ENCODE measurements around the gene KRT35. TPM values are rescaled to one million over a fixed set of nuclear protein-coding genes. Genes with fewer than 3 reads are reported as not detected.

KRT35 gene
- total and polyA plus RNA-seq, 4 donors = not detected

DNA sequence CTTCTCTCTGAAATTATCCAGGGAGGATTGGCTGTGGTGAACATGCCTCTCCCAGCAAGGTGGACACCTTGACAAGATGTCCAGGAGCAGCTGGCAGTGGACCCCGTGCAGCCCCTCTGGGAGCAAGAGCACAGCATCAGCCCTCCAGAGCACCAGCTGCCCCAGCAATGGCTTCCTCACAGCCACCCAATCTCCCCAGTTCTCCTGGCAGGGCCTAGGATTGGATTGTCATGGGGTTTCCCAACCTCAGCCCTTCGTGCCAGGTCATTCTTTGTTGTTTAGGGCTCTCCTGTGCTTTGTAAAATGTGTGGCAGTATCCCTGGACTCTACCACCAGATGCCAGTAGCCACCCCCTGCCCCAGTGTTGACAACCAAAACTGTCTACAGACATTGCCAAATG is 10.5 kb upstream of the KRT35 start:
- no peaks in the 10 kb centered on the region for H3K9me3 ChIP-seq (ENCODE audit: control insufficient read depth in 4 of 4, low read length in 3 of 4)
- H3K9ac ChIP-seq (ENCODE audit: low read depth in 1 of 2, low read length in 2 of 2) = no peak overlapping the region
- H3K4me3 ChIP-seq (ENCODE audit: low read depth in 1 of 3, low read length in 3 of 3) = no peak overlapping the region
- peaks cover 0 to 2% (median 1%) of the 10 kb centered on the region in 4 donors for H3K4me1 ChIP-seq (ENCODE audit: control insufficient read depth in 4 of 4, insufficient read depth in 4 of 4, low read length in 3 of 4)
- DNase-seq (ENCODE audit: low spot score) = no peak
- no peaks in the 10 kb centered on the region for H3K27me3 ChIP-seq (ENCODE audit: control insufficient read depth in 4 of 4, insufficient read depth in 4 of 4, low read length in 3 of 4)
- no peak overlapping the region for H3K27ac ChIP-seq (ENCODE audit: low read depth in 1 of 2, low read length in 2 of 2)
- TF ChIP-seq FOXA2 (IDR thresholded peaks at IDR 0.05) (no peak), FOXA1 (IDR thresholded peaks at IDR 0.05) (no peak), RXRA (IDR thresholded peaks at IDR 0.05) (no peak), YY1 (IDR thresholded peaks at IDR 0.05) (no peak), TAF1 (conservative IDR thresholded peaks at IDR 0.05) (no peak), JUND (IDR thresholded peaks at IDR 0.05) (no peak)
- TF ChIP-seq, protein P1, sequence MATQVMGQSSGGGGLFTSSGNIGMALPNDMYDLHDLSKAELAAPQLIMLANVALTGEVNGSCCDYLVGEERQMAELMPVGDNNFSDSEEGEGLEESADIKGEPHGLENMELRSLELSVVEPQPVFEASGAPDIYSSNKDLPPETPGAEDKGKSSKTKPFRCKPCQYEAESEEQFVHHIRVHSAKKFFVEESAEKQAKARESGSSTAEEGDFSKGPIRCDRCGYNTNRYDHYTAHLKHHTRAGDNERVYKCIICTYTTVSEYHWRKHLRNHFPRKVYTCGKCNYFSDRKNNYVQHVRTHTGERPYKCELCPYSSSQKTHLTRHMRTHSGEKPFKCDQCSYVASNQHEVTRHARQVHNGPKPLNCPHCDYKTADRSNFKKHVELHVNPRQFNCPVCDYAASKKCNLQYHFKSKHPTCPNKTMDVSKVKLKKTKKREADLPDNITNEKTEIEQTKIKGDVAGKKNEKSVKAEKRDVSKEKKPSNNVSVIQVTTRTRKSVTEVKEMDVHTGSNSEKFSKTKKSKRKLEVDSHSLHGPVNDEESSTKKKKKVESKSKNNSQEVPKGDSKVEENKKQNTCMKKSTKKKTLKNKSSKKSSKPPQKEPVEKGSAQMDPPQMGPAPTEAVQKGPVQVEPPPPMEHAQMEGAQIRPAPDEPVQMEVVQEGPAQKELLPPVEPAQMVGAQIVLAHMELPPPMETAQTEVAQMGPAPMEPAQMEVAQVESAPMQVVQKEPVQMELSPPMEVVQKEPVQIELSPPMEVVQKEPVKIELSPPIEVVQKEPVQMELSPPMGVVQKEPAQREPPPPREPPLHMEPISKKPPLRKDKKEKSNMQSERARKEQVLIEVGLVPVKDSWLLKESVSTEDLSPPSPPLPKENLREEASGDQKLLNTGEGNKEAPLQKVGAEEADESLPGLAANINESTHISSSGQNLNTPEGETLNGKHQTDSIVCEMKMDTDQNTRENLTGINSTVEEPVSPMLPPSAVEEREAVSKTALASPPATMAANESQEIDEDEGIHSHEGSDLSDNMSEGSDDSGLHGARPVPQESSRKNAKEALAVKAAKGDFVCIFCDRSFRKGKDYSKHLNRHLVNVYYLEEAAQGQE (IDR thresholded peaks at IDR 0.05) = no peak
- TF ChIP-seq, protein P2, sequence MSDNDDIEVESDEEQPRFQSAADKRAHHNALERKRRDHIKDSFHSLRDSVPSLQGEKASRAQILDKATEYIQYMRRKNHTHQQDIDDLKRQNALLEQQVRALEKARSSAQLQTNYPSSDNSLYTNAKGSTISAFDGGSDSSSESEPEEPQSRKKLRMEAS (IDR thresholded peaks at IDR 0.05) = no peak
- TF ChIP-seq, protein P3, sequence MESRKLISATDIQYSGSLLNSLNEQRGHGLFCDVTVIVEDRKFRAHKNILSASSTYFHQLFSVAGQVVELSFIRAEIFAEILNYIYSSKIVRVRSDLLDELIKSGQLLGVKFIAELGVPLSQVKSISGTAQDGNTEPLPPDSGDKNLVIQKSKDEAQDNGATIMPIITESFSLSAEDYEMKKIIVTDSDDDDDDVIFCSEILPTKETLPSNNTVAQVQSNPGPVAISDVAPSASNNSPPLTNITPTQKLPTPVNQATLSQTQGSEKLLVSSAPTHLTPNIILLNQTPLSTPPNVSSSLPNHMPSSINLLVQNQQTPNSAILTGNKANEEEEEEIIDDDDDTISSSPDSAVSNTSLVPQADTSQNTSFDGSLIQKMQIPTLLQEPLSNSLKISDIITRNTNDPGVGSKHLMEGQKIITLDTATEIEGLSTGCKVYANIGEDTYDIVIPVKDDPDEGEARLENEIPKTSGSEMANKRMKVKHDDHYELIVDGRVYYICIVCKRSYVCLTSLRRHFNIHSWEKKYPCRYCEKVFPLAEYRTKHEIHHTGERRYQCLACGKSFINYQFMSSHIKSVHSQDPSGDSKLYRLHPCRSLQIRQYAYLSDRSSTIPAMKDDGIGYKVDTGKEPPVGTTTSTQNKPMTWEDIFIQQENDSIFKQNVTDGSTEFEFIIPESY (IDR thresholded peaks at IDR 0.05) = no peak
- no peaks in the 10 kb centered on the region for H3K36me3 ChIP-seq (ENCODE audit: control insufficient read depth in 4 of 4, insufficient read depth in 3 of 4, low read depth in 1 of 4, low read length in 3 of 4)
- 78% methylated on average over 2 of the region's 2 CpGs for WGBS

DNA sequence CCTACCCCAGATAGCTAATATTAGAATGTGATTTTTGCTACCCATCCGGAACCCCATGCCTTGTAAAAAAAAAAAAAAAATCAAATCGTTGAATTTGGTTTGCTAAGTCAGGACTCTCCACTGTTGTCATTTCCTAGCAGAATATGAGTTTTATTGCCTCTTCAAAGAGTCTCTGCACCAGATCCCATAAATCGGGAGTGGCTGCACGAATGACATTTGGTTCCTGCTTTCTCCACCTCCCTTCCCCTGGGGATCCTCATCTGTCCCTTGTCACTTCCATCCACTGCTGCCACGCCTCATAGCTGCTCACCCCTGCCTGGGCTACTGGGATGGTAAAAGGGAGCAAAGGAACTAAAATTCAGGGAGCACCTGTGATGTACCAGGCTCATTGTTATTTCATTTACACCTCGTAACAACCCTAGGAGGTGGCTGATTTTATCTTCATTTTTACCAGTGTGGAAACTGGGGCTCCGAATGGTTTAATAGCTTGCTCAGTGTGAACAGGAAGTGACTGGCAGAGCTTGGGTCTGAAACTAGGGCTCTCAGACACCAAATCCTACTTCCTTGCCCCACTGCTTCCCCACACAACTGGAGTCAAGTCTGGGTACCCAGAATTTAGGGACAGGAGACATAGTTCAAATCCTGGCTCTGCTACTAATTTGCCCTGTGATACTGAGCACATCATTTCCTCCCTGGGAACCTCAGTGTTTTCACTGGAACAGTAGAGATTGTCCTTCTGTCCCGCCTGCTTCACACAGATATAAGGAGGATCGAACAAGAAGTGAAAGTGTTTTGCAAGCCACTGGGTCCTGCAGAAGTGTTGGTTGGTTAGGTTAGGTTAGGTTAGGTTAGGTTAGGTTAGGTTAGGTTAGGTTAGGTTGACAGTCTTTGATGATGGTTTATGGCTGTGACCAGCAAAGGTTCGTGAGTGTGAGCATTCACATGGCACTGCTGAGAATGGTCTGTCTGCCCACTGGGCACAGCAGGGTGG is 9.3 kb upstream of the KRT35 start:
- peaks cover 0 to 2% (median 1%) of the 10 kb centered on the region in 4 donors for H3K4me1 ChIP-seq (ENCODE audit: control insufficient read depth in 4 of 4, insufficient read depth in 4 of 4, low read length in 3 of 4)
- no peaks in the 10 kb centered on the region for H3K36me3 ChIP-seq (ENCODE audit: control insufficient read depth in 4 of 4, insufficient read depth in 3 of 4, low read depth in 1 of 4, low read length in 3 of 4)
- 65% methylated on average over 10 of the region's 10 CpGs for WGBS
- H3K27ac ChIP-seq (ENCODE audit: low read depth in 1 of 2, low read length in 2 of 2) = no peak overlapping the region
- H3K9ac ChIP-seq (ENCODE audit: low read depth in 1 of 2, low read length in 2 of 2) = no peak overlapping the region
- no peaks in the 10 kb centered on the region for H3K9me3 ChIP-seq (ENCODE audit: control insufficient read depth in 4 of 4, low read length in 3 of 4)
- no peak overlapping the region for H3K4me3 ChIP-seq (ENCODE audit: low read depth in 1 of 3, low read length in 3 of 3)
- DNase-seq (ENCODE audit: low spot score) = no peak
- no peaks in the 10 kb centered on the region for H3K27me3 ChIP-seq (ENCODE audit: control insufficient read depth in 4 of 4, insufficient read depth in 4 of 4, low read length in 3 of 4)
- TF ChIP-seq EGR1 (IDR thresholded peaks at IDR 0.05; ENCODE audit: low read depth in 2 of 2) (no peak), SP1 (IDR thresholded peaks at IDR 0.05) (no peak), HNF4G (IDR thresholded peaks at IDR 0.05) (no peak), FOXA1 (IDR thresholded peaks at IDR 0.05) (no peak)
- TF ChIP-seq, protein P1 (IDR thresholded peaks at IDR 0.05) = no peak
- TF ChIP-seq, protein P3 (IDR thresholded peaks at IDR 0.05) = no peak
- TF ChIP-seq, protein P4, sequence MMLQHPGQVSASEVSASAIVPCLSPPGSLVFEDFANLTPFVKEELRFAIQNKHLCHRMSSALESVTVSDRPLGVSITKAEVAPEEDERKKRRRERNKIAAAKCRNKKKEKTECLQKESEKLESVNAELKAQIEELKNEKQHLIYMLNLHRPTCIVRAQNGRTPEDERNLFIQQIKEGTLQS (IDR thresholded peaks at IDR 0.05) = no peak
